CD4-positive, alpha-beta T cell treated with Interleukin-21 for 1 hour (primary cell): ENCODE measurements around the gene FGF8.
"Not testable (repeated sequence)": the region's sequence is repeated elsewhere in the genome, so short reads cannot be mapped to it uniquely, and the experiment has no call there.

Source experiments
- DNase-seq: peaks from one replicate; pipeline ENCODE4 v3.0.0-alpha.2; 2020

FGF8 gene, protein sequence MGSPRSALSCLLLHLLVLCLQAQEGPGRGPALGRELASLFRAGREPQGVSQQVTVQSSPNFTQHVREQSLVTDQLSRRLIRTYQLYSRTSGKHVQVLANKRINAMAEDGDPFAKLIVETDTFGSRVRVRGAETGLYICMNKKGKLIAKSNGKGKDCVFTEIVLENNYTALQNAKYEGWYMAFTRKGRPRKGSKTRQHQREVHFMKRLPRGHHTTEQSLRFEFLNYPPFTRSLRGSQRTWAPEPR

DNA sequence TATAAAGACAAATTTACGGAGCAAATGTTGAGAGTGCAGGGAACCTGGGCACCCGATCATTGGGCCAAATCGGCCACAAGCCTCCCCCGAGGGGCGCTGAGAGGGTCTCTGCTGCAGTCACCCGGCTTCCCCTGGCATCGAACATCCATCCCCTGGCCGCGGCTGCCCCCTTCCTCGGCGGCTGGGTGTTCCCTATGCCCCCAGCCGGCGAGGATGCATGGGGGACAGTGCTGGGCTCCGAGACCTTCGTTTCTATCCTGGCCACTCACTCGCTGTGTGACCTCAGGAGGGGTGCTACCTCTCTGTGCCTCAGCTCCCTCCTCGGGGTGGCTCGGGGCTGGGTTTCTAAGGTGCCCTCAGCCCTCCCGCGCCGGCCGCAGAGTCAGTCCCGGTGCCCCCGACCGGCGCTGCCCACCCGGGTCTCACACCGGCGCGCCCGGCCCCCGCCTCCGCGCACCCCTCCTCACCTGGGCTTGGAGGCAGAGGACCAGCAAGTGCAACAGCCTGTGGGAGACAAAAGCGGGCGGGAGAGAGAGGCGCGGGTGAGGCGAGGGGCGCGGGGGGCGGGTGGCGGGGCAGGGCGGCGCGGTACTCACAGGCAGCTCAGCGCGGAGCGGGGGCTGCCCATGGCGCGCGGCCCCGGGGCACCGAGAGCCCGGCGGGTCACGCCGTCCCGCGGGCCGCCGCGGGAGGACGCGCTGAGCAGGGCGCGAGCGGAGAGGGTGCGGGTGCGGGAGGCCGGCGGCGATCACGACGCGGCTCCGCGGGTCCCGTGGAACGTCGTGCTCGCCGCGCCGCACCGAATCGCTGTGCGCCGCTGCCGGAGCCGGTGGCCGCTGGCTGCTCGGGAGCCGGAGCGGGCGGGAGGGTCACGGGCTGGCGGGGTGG, at the start of gene FGF8:
Gene FGF8, minus strand, starts transcription at position 842 of the 888 bp plus-strand sequence. Its CDS starts 214 bp downstream, at position 628.
- DNase-seq: no peak

DNA sequence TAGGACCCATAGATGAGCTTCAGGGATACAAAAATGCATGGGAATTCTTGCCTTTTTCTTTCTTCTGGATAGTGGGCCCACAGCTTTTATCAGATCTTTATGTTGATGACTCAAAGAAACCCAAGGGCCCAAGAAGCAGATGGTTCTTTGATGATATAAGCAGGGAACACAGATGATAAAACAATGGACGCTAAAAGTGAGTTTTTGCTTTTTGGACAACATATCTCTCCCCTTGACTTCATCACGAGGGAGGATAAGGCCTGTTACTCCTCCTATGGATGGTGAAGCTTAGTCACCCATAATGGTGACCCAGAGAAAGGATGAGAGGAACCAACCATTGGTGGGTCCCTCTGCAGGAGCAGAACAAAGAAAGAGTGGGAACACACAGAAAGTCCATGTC, 48.8 kb upstream of the FGF8 start:
- DNase-seq: no peak

DNA sequence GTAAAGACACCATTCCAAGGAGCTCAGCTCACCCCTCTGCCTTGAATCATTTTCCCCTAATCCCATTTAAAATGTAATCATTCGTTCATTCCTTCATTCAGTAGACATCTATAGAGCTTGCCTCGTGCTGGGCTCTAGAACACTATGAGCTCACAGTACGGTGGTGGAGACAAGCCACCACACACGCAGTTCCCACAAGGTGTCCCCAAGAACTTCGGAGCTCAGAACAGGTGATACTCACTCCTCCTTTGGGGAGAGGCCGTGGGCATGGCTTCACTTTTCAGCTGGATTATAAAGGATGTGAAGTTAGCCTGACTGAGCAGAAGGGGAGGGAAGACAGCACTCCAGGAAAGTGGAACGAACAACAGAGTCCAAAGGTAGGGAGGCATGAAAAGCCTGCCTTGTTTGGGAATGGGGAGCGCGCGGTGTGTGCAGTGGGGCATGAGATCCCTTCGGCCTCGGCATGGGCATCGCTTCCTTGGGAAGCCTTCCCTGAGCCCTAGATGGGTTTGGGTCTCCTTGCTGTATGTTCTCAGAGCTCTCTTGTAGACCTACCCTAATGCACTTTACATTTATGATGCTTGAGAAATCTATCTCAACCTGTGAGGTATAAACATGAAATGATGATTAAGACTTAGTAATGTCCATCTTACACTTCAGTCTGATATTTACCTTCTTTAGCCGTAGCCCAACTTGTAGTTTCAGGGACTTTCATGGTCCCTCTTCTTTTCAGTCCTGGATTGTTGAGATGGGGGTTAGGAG, 43.1 kb upstream of the FGF8 start:
- no peak for DNase-seq

DNA sequence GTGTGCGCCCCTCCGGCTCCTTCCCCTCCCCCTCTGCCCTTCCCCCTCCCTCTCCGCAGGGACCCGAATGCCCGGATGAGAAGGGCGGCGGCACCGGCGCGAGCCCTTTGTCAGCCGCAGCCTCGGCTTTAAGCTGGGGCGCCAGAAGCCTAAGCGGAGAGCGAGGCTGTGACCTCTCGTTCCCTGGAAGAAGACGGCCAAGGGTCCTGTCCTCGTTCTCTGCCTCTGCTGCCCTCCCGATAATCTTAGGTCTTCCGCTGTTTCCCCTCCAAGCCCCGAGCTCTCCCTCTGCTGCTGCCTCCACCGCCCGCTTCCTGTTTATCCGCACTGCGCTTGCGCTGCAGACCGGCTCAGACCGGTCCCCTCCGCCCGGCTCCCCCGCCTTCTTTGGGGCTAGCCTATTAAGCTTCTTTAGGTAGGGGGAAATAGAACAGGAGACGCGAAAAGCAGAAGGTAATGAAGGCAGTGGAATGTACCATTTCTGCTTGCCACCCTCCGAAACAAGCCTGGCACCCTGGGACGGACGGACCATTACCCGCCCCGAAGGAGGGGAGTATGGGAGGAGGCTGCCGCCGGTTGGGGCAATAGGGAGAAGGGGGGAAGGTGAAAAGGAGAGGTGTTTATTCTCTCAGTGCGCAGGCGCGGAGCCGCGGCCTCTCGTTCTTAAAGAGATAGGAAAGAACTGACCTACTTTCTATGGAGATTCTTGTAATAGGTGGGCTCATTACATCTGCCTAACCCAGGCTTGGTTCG, 42.4 kb upstream of the FGF8 start, which contains the start of gene OGA:
Gene OGA, minus strand, starts transcription at position 326 of the 753 bp plus-strand sequence. CDS start 422 bp downstream, outside the sequence.
- peak; percentile 99 for DNase-seq

DNA sequence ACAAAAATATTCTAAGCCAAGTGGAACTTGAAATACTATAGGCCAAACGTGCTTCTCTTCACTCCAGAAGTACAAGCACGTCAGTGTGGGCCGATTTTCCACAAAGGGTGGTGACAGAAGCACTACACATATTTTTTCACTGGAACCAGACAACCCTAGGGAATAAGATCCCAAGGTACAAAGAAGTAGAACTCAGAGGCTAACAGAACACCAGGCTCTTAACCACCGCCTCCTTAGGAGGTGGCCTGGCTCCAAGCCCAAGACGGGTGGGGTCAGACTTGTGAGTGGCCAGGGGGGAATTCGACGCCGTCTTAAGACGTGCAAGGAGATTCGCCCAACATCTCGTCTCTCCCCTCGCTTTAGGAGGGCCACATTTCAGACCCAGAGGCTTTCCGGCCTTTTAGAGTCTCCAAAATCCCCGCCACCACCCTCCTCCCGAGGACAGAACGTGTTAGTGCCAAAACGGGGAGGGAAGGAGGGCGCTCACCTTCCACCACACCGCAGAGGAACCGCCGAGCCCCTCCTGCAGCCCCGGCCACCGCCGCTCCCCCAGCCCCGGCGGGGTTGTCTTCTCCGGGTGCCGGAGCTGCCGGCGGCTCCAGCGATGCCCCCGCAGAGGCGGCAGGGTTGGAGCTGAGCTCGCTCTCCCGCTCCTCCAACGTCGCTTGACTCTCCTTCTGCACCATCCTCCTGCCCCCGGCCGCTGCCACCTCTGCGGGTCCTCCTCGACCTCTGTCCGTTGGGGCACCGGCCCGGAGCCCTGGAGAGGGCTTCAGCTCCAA, 41.6 kb upstream of the FGF8 start:
- peak; percentile 33 for DNase-seq

DNA sequence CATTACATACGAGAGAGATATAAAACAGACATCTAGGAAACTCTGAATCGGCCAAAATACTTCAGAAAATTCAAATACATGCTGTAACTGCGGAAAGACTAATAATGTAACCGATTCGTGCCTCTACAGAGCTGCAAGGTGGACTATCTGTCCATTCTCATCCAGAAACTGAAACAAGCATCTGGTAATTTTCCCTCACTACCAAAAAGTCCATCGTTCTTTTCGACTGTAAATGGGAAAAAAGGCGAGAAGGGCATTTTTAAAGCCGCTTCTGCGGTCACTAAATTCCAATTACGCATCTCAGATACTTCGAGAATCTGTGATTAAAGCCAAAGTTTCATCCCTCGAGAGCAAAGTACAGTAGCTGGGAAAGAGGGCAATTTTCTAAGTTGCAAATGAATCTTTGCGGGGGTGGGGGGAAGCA, 41.0 kb upstream of the FGF8 start:
- DNase-seq: no peak

DNA sequence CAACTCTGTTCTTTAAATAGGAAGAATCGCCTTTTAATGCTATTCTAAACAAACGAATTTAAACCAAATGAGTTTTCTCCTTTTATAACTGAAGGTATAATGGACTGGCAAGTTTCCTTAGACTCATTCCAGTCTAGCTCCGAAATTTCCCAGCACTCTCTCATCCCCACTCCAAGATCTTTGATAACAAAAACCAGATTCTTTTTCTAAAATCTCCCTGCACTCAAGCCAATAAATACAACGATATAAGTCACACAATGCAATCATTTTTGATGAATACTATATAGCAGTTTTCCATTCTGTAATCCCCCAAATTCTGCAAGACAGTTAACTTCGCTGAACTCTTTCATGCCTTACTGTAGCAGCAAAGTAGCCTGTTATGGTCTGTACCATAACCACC, 40.5 kb upstream of the FGF8 start:
- no peak for DNase-seq

DNA sequence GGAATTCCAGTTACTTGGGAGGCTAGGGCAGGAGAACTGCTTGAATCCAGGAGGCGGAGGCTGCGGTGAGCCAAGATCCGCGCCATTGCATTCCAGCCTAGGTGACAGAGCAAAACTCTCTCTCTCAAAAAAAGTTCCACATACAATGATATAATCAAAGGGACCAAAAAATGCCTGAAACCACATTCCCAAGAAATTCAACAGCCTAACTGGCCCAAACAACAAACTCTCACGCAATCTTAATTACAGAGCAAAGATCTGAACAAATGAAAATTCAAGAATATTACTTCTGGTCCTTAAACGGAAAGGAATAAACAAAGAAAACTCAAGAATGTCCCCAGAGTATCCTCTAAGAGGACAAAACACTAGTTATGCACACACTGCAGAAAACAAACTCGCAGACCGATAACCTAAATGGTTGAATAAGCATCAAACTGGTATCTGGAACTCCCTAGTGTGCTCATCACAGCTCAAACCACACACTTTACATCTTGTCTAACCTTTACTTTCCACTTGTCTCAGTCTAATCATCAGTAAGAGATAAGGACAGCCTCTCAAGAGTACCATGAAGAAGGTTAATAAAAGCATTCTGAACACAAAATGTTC, 38.7 kb upstream of the FGF8 start:
- DNase-seq: no peak

DNA sequence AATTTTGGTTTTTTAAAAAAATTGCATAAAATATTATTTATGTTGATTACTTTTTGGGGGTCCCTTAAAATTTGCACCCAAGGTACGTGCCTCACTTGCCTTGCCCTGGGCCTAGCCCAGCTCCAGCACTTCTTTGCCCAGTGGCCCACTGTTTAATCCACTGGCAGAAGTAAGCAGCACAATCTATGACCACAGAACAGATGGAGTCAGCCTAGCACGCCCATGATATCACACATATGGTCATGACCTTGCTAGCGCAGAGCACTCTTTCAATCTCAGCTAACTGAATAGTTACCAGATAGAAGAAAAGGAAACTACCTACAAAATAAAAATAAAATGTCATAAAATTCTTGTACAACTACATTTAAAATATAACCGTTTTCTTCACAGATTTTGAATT, 36.7 kb upstream of the FGF8 start:
- DNase-seq: no peak

DNA sequence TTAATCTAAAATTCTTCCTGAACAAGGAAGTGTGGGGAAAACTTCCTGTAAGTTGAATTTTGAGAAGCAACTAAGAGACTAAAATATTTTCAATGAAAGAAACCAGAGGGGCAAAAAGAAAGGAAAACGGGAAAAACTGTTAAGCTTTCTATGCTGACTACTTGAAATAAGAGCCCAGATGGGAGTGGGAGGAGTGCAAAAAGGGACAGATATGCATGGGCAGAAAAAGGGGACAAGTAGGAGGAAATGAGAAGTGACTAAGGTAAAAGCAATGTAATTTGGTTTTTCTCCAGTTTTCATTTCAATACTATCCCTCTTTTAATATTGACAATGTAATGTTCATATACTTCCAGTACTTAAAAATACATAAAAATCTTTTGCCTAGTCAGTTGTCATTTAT, 31.2 kb upstream of the FGF8 start:
- DNase-seq: no peak

DNA sequence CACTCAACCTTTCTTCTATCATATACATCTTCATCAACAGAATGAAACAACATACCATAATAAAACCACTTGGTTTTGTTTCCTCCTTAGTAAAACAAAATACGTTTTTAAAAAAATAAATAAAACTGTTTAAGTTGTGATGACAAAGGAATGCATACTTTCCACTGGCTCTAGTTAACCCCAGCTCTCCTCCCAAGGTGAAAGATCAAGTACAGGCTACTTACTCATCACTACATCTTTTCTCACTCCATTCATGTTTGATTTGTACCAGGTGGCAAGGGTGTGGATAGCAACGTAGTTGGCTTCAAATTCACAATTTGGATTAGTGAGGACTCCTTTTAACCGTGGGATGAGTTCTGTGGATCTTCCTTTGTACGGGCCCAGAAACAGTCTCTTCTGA, 27.6 kb upstream of the FGF8 start:
- DNase-seq: no peak

DNA sequence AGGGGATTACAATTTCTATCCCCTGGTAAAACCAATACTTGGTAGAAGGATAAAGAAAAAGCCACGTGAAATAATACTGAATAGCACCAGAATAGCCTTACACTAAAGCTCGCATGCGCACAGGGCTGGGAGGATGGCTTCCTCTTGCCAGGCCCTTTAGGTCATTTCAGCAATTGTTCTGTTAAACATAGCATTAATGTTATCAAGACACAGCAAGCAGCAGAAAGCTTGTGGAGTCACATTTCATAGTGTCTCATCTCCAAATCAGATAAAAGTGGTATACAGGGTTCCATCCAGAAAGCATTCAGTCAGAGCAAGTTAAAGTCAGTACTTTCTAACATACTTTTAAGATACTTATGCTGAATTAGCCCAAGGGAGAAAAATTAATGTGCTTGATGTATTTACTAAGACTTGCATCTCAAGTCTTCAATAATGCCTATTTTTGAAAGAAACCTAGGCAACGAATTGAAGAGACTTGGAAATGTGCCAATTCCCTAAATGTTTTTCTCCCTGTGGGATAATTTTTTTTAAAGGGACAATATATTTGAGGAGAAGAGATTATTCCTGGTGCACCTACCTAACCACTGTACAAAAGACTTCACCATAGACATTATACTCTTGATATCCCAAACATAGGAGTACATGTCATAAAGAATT, 21.6 kb upstream of the FGF8 start:
- DNase-seq: no peak

DNA sequence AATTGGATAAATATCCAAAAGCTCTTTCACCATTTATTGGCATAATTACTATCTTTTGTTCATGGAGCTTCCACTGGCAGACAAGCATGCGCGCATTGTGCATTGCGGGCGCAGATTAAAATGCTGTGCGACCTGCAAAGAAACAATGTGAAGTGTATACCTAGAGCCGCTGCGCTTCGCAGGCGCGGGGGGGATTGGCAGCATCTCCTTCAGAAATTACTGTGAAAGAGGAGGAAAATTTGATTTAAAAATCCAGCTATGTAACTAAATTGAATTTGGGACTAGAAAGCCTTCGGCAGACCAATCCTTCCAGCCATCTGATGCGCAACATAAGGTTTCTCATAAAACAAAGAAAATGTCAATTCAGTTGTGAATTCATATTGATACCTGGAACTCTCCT, 17.6 kb upstream of the FGF8 start:
- DNase-seq: no peak

DNA sequence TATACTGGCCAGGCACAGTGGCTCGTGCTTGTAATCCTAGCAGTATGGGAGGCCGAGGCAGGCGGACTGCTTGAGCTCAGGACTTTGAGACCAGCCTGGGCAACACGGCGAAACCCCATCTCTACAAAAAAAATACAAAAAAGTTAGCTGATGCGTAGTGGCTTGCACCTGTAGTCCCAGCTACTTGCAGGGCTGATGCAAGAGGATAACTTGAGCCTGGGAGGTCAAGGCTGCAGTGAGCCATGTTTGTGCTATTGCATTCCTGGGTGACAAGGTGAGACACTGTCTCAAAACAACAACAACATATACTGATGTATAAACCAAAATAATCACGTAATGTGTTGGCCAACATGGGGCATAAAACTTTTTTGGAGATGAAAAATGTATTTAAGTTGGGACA, 13.8 kb upstream of the FGF8 start:
- DNase-seq: no peak

DNA sequence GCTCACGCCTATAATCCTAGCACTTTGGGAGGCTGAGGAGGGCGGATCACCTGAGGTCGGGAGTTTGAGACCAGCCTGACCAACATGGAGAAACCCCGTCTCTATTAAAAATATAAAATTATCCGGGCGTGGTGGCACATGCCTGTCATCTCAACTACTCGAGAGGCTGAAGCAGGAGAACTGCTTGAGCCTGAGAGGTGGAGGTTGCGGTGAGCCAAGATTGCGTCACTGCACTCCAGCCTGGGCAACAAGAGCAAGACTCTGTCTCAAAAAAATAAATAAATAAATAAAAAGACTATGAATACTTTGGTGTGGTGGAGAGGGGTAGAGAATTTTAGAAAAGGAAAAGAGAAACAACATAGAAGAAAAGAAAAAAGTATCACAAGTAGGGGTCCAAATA, 13.3 kb upstream of the FGF8 start:
- not testable (repeated sequence) for DNase-seq

DNA sequence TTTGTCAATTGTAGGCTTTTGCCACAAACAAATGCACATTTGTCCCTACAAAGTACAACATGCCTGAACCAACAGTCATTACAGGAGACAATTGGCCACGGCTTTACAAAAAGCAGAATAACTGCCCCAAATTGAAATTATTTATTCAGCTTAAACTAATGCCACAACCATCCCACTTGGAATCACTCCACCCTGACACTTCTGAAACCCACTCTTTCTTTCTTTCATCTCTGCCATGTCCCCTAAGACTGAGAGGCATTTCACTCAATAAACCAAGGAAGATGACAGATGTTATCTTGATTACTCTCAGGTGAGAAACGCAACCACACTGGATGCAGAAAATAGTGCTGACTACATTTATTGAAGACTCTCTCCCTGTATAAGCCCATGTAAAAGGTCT, 9.9 kb upstream of the FGF8 start:
- no peak for DNase-seq

DNA sequence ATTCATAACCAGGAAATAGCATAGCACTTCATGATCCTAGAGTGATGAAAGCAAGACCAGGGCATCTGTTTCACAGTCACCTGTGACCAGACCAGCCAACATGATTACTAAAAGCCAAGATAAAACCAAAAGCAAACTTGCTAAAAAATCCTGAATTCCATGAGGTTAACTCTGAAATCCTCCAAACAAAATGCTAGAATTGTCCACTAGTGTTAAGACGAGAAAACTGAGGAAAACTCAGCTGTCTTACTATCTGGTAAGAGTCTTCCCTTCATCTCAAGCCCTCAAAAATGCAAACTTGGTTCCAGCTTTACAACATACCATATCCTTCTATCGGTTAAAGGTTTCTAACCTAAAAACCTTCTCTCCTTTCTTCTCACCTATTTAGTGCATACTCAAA, 8.6 kb upstream of the FGF8 start:
- DNase-seq: no peak

DNA sequence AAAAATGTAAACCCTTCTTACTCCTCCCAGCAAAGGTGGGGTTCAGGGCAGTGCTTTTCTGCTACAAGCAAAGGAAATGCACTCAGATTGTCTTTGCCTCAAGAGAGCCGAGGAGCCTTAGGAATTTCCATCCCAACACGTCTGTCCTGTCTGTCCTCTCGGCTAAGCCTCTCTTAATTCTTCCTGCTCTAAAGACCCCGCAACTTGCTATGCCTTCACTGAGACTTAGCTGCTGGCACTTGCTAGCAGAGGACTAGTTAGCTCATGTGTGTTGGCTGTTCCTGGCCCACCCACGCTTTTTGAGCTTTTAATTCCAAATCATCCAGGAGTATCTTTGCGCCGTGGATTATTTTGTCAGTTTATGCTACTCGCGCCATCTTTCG, 7.8 kb upstream of the FGF8 start:
- no peak for DNase-seq

DNA sequence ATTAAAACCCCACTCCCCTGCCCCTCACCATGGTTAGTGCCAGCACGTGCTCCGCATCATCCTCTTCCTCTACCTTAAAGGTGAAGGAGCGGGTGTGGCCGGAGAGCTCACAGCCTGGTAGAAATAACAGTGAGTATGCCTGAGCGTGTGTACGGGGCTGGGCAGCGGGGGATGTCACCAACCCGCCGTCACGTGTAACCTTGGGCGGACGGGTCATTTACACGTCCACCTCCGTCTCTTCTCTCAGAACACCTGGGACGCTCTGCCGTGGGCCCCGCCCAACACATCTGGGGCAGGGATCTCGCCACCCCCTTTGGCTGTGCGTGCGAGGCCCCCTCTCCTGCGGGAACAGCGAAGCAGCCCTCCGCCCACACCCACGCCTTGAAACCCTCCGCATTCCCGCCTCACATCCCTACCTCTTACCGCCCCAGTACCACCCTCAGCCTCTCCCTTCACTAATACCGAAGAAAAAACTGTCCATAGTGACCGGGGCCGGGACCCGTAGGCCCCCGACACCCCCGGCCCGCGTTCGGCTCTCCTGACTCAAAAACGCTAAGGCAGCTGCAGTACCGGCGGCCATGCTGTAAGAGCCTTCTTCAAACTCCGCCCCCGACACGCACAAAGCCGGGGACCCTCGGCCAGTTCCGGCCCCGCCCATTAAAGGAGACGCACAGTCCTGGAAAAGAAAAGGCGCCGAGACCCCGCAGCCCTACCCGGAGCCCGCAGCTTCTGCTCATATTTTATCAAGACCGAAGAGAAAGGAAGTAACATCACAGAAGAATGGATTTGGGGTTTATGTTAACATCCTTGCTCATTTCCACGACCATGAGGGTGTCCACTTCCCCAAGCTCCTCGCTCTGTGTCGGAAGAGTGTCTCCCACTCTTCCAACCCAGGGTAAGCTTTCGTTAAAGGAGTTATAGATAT, 7.2 kb upstream of the FGF8 start, which contains the start of gene NPM3:
Gene NPM3, minus strand, starts transcription at position 636 of the 925 bp plus-strand sequence. Its CDS starts 56 bp downstream, at position 580.
- peak; percentile 80 for DNase-seq
